HG03095 (cell line): ENCODE measurements around the gene C5orf24.
A peak's percentile ranks its signal among the peaks of the same experiment; 100 is the strongest.
"Not testable (repeated sequence)": the region's sequence is repeated elsewhere in the genome, so short reads cannot be mapped to it uniquely, and the experiment has no call there.

ENCODE experiments used
- ATAC-seq: cut with Tn5 transposase; IDR thresholded peaks from one replicate; pipeline ENCODE4 v1.9.1; 2021; ENCODE audit warnings: moderate library complexity; ENCODE audit not compliant: unreplicated experiment

The C5orf24 gene

GRCh38 chr5:134845852-134846640, at the start of gene C5orf24:
TSS of gene C5orf24 (plus strand) at chr5:134845968. CDS start at chr5:134854901, 8,933 bp downstream.
- peak; percentile 94 for ATAC-seq

DNA sequence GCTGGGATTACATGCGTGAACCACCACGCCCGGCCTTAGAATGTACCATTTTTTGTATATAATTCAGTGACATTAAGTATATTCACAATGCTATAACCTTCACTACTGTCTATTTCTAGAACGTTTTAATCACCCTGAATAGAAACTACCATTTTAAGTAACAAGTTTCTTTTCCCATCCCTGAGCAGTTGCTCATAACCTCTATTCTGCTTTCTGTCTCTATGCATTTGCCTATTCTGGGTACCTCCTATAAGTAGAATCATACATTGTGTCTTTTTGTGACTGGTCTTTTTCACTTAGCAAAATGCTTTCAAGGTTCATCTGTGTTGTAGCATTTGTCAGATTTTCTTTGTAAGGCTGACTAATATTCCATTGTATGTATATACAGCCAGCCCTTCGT, 47.3 kb upstream of the C5orf24 start:
- no peak for ATAC-seq

- no peak for ATAC-seq
Observed at GRCh38 chr5:134803821-134804220, 41.9 kb upstream of the C5orf24 start.

DNA sequence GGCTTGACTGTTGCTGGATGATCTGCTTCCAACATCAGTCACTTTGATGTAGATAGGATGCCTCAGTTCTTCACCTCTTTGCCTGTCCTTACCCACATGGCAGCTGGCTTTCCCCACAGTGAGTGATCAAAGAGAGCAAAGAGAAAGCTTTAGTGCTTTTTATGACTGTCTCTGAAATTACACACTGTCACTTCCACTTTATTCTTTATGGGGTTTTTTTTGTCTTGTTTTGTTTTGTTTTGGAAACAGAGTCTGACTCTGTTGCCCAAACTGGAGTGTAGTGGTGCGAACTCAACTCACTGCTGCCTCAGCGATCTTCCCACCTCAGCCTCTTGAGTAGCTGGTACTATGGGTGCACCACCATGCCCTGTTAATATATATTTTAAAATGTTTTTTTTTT, 32.4 kb upstream of the C5orf24 start:
- ATAC-seq = no peak

DNA sequence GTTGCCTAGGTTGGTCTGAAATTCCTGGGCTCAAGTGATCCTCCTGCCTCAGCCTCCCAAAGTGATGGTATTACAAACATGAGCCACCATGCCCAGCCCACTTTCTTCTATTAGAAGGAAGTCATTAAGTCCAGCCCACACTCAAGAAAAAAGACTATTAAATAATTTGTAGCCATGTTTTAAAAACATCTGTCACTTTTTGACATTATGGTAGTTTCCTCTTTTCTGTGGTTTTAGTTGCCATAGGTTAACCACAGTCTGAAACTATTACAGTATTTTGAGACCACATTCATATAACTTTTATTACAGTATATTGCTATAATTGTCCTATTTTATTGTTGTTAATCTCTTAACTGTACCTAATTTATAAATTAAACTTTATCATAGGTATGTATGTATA, 31.9 kb upstream of the C5orf24 start:
- ATAC-seq = no peak

- no peak for ATAC-seq
Observed at GRCh38 chr5:134817006-134817405, 28.8 kb upstream of the C5orf24 start.

GRCh38 chr5:134818776-134819175, 27.0 kb upstream of the C5orf24 start:
- ATAC-seq = no peak

GRCh38 chr5:134819407-134819963, 26.3 kb upstream of the C5orf24 start:
- ATAC-seq = no peak

DNA sequence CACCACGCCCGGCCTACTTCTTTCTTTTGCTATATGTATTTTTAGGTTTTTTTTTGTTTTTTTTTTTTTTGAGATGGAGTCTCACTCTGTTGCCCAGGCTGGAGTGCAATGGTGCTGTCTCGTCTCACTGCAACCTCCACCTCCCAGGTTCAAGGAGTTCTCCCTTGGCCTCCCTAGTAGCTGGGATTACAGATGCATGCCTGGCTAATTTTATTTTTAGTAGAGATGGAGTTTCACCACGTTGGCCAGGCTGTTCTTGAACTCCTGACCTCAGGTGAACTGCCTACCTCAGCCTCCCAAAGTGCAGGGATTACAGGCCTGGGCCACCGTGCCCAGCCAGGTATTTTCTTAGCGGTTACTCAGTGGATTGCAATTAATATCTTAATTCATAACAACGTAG, 23.9 kb upstream of the C5orf24 start:
- ATAC-seq = no peak

- no peak for ATAC-seq
Observed at GRCh38 chr5:134824681-134825080, 21.1 kb upstream of the C5orf24 start.

- ATAC-seq = no peak
Observed at GRCh38 chr5:134825212-134825611, 20.6 kb upstream of the C5orf24 start.

DNA sequence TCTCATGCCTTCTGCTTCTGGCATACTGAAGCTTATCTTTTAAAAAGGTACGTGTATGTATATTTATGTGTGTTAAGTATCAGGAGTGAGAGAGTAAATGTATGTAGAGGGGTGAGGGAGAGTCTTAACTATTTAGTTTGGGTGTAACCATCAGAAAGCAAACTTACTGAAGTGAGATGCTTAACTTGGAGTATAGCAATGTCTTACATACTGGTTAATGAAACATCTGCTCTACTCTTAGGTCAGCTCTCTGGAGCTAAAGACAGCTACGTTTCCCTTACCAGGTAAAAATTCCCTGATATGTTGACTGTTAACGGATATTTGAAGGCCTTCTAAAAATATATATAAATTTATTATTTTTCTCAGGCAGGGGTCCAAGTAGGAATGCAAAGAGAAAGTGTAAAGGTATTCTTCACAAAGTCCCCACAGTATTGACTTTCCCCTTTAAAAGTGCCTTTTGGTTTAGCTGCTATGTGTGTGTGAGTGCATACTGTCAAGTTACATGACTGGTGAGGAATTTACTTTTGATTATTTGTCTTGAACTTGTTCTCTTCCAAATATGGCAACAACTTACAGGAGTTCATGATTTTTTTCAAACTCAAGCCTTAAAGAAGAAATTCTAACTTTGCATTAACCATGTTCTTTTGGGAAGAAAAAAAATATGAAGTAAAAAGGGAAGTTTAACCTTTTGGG, 12.3 kb upstream of the C5orf24 start:
- ATAC-seq = no peak

GRCh38 chr5:134835623-134836022, 10.1 kb upstream of the C5orf24 start:
- no peak for ATAC-seq

DNA sequence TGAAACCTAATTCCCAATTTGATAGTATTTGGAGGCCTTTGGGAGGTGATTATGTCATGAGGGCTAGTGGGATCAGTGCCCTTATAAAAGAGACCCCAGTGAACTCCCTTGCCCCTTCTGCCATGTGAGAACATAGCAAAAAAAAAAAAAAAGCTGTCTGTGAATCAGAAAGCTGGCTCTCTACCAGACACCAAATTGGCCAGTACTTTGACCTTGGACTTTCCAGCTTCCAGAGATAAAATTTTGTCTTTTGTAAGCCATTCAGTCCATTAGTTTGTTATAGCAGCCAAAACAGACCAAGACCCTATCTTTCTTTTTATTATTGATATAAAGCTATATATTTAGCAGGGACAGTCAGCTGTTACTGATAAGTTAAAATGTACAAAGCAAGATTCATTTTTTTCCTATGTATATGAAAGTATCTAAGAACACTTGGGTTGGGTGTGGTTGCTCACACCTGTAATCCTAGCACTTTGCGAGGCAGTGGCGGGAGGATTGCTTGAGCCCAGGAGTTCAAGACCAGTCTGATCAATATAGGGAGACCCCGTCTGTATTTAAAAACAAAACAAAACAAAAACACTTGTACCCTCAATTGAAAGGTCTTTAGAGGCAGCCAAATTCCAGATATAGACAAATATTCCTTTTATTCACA, 8.1 kb upstream of the C5orf24 start:
- no peak for ATAC-seq

- ATAC-seq = not testable (repeated sequence)
Observed at GRCh38 chr5:134838361-134838760, 7.4 kb upstream of the C5orf24 start.

DNA sequence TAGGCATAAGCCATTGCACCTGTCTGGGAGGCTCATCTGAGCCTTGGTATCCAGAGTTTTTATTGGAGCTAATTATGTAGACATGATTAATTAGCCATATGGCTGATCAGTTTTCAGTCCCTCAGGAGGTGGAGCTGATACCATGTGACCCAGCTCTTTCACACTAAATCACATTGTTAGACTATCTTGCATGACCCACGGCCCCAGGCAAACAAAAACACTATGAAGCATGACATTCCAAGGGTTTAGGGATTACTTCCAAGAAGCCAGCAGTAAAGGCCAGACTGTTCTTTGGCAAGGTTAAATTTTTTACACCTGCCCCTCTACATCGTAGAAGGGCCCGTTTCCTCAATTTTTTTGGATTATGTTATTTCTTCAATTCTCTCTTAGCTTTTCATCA, 5.0 kb upstream of the C5orf24 start:
- ATAC-seq = no peak

DNA sequence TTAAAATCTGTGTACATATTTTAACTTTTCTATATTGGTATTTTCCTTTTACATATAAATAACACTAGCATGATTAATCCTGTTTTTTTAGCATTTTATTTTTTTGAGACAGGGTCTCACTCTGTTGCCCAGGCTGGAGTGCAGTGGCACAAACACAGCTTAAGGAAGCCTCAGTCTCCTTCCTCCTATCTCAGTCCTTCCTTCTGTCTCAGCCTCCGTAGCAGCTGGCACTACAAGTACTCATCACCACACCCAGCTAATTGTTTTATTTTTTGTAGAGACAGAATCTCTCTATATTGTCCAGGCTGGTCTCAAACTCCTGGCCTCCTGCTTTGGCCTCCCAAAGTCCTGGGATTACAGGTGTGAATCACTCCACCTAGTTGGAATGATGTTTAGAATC, 1.5 kb upstream of the C5orf24 start:
- no peak for ATAC-seq

DNA sequence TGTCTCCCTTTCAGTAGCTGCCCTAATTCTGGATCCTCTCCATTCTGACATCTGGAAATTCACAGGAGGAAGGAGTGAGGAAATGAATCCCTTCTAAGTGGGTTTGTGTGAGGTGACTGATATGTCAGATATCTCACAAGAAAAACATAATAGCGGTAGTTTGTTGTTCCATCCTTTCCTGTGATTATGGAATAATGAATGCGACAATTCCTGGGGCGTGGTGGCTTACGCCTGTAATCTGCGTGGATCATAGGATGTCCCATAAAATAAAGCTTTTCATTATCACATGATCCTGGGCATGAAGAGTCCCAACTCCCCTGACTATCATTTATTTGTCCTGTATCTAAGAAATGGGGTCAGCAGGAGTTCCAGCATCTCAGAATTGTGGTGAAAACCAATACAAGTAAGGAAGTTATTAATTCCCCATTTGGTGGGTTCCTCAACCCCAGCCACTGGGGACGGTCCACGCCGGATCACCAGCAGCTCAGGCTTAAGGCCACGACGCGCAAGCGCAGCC, 375 bp upstream of the C5orf24 start:
- ATAC-seq = no peak

DNA sequence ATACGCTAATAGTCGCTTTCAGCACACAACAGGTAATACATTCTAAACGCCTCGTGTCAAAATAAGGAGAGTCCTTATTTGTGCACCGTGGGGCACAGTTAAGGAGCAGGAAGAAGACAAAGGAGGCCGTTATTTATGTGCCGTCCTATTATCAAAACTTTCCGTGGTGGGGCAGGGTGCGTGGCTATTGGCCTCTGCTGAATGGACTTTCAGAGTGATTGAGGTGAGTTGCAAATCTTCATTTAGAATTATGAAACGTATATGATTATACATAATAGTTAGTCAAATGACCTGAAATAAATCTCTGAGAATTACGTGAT, 833 bp downstream of the C5orf24 start:
- peak; percentile 2 for ATAC-seq

GRCh38 chr5:134849434-134849933, 3.7 kb downstream of the C5orf24 start:
- ATAC-seq = not testable (repeated sequence)

- ATAC-seq = no peak
Observed at GRCh38 chr5:134851307-134851923, 5.6 kb downstream of the C5orf24 start.
